BJ (cell line): ENCODE data around the gene DTD1. TPM values are rescaled to one million over a fixed set of nuclear protein-coding genes. Genes with fewer than 3 reads are reported as not detected.
"Not testable (repeated sequence)": the region's sequence is repeated elsewhere in the genome, so short reads cannot be mapped to it uniquely, and the experiment has no call there.

Experiments used
- CTCF ChIA-PET: fragments of 350-600 bp; formaldehyde crosslinking; extraction: SDS; loops from one replicate; lab custom pipeline; 2021; ENCODE audit warnings: antibody characterized with exemption, inconsistent platforms; lab: Yijun Ruan, JAX
- POLR2A ChIA-PET: fragments of 300-600 bp; sonication (Branson Sonifier 250); formaldehyde crosslinking; extraction: SDS; loops from one replicate; lab custom pipeline; 2021; ENCODE audit warnings: antibody characterized with exemption; lab: Charles Lee
- DNase-seq: peaks from one replicate; pipeline ENCODE4 v3.0.0-alpha.2; 2011; ENCODE audit warnings: low read depth
- H3K27me3 ChIP-seq: 2 replicates; pipeline ENCODE4 v1.6.0; 2011; ENCODE audit warnings: low read length; ENCODE audit not compliant: control insufficient read depth, insufficient read depth
- H3K36me3 ChIP-seq: 2 replicates; pipeline ENCODE4 v1.5.1; 2011; ENCODE audit warnings: low read length; ENCODE audit not compliant: control insufficient read depth, insufficient read depth
- H3K4me3 ChIP-seq: 2 replicates; pipeline ENCODE4 v1.5.1; 2011; ENCODE audit warnings: low read depth, mild to moderate bottlenecking, control low read depth, low read length
- polyA plus RNA-seq: library from polyadenylated mRNA; depleted of rRNA; stranded (reverse); fragments of >200 nt; gene quantifications from 2 replicates; pipeline ENCODE4 v1.2.3, GENCODE V29; 2011
- TF ChIP-seq, protein P1 (sequence below): IDR thresholded peaks from 2 replicates; pipeline ENCODE4 v1.5.1; 2011; ENCODE audit warnings: low read depth, mild to moderate bottlenecking, control low read depth, inconsistent platforms, low read length, moderate library complexity; ENCODE audit not compliant: insufficient read depth

DTD1 gene
- polyA plus RNA-seq, 1 experiment, result 47.3 TPM

DNA sequence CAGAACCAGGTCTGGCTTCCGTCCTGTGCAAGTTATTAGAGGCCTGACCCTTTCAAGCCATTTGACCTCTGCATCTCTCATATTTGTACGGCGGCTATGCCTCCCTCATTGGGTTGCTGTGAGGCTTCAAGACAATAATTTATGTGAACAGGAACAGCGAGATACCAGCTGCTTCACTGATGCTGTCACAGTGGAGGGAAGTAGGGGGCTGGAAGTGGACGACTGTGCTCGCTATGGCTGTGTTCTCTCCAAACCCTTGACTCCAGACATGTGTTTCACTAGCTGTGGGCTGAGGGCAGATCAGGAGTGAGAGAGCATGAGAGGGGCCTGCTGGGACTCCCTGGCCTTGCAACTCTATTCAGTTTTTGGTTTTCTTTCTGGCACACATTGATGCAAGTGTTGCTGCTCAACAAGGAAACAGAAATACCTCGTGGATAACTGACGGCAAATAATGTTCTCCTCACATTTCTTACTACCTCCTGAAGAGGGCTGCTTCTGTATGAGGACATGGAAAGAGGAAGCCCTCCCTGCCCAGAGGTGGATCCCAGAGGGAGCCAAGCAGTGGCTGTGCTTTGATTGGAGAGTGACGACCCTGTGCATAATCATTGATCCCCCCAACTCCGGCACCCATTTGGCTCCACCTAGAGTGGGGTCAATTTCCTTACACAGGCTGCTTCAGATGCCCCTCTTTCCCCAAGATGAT, 191.0 kb downstream of the DTD1 start:
- ChIA-PET POLR2A (no interaction called here), CTCF (no interaction called here)
- no peak for DNase-seq
- Histone ChIP-seq H3K27me3 (no peaks in the 10 kb centered on the region; the same call in 1 of the 2 replicates), H3K36me3 (no peaks in the 10 kb centered on the region), H3K4me3 (no peak overlapping the region)
- TF ChIP-seq, protein P1, sequence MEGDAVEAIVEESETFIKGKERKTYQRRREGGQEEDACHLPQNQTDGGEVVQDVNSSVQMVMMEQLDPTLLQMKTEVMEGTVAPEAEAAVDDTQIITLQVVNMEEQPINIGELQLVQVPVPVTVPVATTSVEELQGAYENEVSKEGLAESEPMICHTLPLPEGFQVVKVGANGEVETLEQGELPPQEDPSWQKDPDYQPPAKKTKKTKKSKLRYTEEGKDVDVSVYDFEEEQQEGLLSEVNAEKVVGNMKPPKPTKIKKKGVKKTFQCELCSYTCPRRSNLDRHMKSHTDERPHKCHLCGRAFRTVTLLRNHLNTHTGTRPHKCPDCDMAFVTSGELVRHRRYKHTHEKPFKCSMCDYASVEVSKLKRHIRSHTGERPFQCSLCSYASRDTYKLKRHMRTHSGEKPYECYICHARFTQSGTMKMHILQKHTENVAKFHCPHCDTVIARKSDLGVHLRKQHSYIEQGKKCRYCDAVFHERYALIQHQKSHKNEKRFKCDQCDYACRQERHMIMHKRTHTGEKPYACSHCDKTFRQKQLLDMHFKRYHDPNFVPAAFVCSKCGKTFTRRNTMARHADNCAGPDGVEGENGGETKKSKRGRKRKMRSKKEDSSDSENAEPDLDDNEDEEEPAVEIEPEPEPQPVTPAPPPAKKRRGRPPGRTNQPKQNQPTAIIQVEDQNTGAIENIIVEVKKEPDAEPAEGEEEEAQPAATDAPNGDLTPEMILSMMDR, result no peak

DNA sequence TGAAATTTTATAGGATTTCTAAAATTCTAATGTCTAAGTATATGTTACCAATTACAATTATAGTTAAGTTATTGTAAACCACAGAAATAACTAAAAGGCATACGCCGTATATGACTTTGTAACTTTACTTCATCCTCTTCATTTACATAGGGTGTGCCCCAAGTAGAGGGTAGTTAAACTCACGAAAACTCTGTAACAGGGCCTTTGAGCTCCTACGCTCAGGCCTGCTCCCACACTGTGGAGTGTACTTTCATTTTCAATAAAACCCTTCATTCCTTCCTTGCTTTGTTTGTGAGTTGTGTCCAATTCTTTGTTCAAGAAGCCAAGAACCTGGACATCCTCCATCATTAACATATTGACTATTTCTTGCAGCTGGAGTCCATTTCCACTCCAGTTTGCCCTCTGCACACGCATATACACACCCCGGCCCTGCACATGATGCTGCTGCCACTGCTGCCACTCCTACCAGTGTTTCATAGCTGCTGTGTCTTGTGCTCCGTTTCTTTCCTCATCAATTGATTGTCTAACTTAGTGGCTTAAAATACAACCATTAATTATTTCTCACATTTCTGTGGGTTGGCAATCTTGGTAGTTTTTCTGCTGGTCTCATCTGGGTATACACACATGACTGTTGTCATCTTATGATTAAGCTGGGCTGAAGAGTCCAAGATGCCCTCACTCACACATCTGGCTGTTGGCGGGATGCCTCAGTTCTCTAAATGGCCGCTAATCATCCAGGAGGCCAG, 192.7 kb downstream of the DTD1 start:
- POLR2A ChIA-PET, result no interaction called here

GRCh38 chr20:18781509-18781908, 193.7 kb downstream of the DTD1 start:
- DNase-seq, result no peak
- Histone ChIP-seq H3K36me3 (no peaks in the 10 kb centered on the region), H3K27me3 (no peaks in the 10 kb centered on the region; the same call in 1 of the 2 replicates), H3K4me3 (no peak overlapping the region)
- POLR2A ChIA-PET, result no interaction called here
- TF ChIP-seq, protein P1, result no peak
- CTCF ChIA-PET, result no interaction called here

More for the DNA sequence above, 192.7 kb downstream of the DTD1 start:
- H3K27me3 ChIP-seq, result no peaks in the 10 kb centered on the region; the same call in 1 of the 2 replicates
- TF ChIP-seq, protein P1, result no peak
- H3K36me3 ChIP-seq, result no peaks in the 10 kb centered on the region
- DNase-seq, result no peak
- CTCF ChIA-PET, result no interaction called here
- H3K4me3 ChIP-seq, result no peak overlapping the region

- TF ChIP-seq, protein P1, result no peak
- DNase-seq, result no peak
Measured at GRCh38 chr20:18783385-18783959, 195.6 kb downstream of the DTD1 start.

DNA sequence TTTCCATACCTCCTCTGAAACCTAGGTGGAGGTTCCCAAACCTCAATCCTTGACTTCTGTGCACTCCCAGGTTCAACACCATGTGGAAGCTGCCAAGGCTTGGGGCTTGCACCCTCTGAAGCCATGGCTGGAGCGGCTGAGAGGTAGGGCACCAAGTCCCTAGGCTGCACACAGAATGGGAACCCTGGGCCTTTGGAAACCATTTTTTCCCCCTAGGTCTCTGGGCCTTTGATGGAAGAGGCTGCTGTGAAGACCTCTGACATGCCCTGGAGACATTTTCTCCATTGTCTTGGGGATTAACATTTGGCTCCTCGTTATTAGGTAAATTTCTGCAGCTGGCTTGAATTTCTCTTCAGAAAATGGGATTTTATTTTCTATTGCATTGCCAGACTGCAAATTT, 199.2 kb downstream of the DTD1 start:
- H3K4me3 ChIP-seq, H3K36me3 ChIP-seq, CTCF ChIA-PET, H3K27me3 ChIP-seq, POLR2A ChIA-PET, DNase-seq: not testable (repeated sequence)

More at GRCh38 chr20:18783385-18783959, 195.6 kb downstream of the DTD1 start:
- Histone ChIP-seq H3K27me3 (no peaks in the 10 kb centered on the region; the same call in 1 of the 2 replicates), H3K36me3 (no peaks in the 10 kb centered on the region), H3K4me3 (no peak overlapping the region)
- POLR2A ChIA-PET, result no interaction called here
- CTCF ChIA-PET, result interaction anchor here (0.9 kb wide), 1 partner anchor 13 kb away, joined by 3 read pairs; no protein-coding TSS in a partner anchor
